ENCODE results near the gene TSPAN5. TPM values are rescaled to one million over a fixed set of nuclear protein-coding genes. Genes with fewer than 3 reads are reported as not detected.
A peak's percentile ranks its signal among the peaks of the same experiment; 100 is the strongest.

The TSPAN5 gene
- polyA plus RNA-seq, 1 of the 3 experiments (the other 2 are of a cell fraction), result 38.6 TPM

GRCh38 chr4:98546910-98547594 lies 111.4 kb downstream of the TSPAN5 start:
- H3K4me3 ChIP-seq (ENCODE audit: low read depth in 2 of 2, low read length in 1 of 2), result no peak overlapping the region
- no peak overlapping the region for H3K9ac ChIP-seq
- H3K4me2 ChIP-seq, result no peak overlapping the region
- H3K9me3 ChIP-seq, result no peaks in the 10 kb centered on the region
- peaks cover 55% of the 10 kb centered on the region for H3K79me2 ChIP-seq (ENCODE audit: insufficient read depth)
- H2AFZ ChIP-seq (ENCODE audit: low read depth), result no peak overlapping the region
- peak overlapping the region in 1 of 2 experiments; percentile 9; a peak in 1 of 4 replicates for H3K27ac ChIP-seq (ENCODE audit: low read depth in 2 of 2, low read length in 1 of 2)
- no peaks in the 10 kb centered on the region for H3F3A ChIP-seq (replicated peaks; ENCODE audit: insufficient read depth)
- ChIA-PET CTCF (interaction anchor here (1.5 kb wide), 1 partner anchor 8 kb away, joined by 3 read pairs; no protein-coding TSS in a partner anchor), POLR2A (no interaction called here)
- DNase-seq, result no peak
- no peaks in the 10 kb centered on the region for H3K27me3 ChIP-seq (ENCODE audit: insufficient read depth)
- TF ChIP-seq NFIC (IDR thresholded peaks at IDR 0.05; ENCODE audit: borderline replicate concordance) (no peak), REST (IDR thresholded peaks at IDR 0.05; ENCODE audit: low read depth, low read length) (no peak), SMC3 (IDR thresholded peaks at IDR 0.05; ENCODE audit: low read depth, low read length) (no peak), CTCF (IDR thresholded peaks at IDR 0.05) (no peak), FOXJ3 (CRISPR knock-in tag; IDR thresholded peaks at IDR 0.05) (no peak), GATA2 (CRISPR knock-in tag; IDR thresholded peaks at IDR 0.05) (no peak), FOSL2 (IDR thresholded peaks at IDR 0.05; ENCODE audit: borderline replicate concordance, low read depth) (no peak), NRF1 (IDR thresholded peaks at IDR 0.05; ENCODE audit: low read depth, low read length) (no peak), USF1 (IDR thresholded peaks at IDR 0.05; ENCODE audit: borderline replicate concordance, low read depth) (no peak), TCF12 (IDR thresholded peaks at IDR 0.05) (no peak), YY1 (IDR thresholded peaks at IDR 0.05; ENCODE audit: low read depth) (no peak), CHD2 (IDR thresholded peaks at IDR 0.05; ENCODE audit: low read length, partially characterized antibody) (no peak), RFX5 (IDR thresholded peaks at IDR 0.05; ENCODE audit: low read length) (no peak), TAF1 (IDR thresholded peaks at IDR 0.05; ENCODE audit: borderline replicate concordance, low read depth, low read length) (no peak), RXRA (IDR thresholded peaks at IDR 0.05; ENCODE audit: borderline replicate concordance, low read depth) (no peak), EP300 (IDR thresholded peaks at IDR 0.05; ENCODE audit: borderline replicate concordance in 1 of 2, low read depth in 1 of 2, low read length in 1 of 2) (no peak), MAX (IDR thresholded peaks at IDR 0.05; ENCODE audit: low read depth) (no peak), POLR2AphosphoS5 (IDR thresholded peaks at IDR 0.05; ENCODE audit: low read depth, low read length) (no peak)
- peaks cover 4% of the 10 kb centered on the region in 2 experiments; a peak in 2 of 4 replicates for H3K4me1 ChIP-seq (ENCODE audit: control insufficient read depth in 1 of 2, insufficient read depth in 2 of 2, low read depth in 1 of 2, low read length in 1 of 2)
- no peaks in the 10 kb centered on the region for H4K20me1 ChIP-seq (ENCODE audit: insufficient read depth)
- WGBS (ENCODE audit: low lambda C conversion rate), result 86% methylated on average over 14 of the region's 17 CpGs
- H3K36me3 ChIP-seq (replicated peaks in 1 of 2; ENCODE audit: control insufficient read depth in 1 of 2, insufficient read depth in 2 of 2, low read length in 1 of 2), result no peaks in the 10 kb centered on the region
- H3K9me2 ChIP-seq, result no peaks in the 10 kb centered on the region

All from SK-N-SH (cell line).